DMS153 treated with DMSO at 0.1 percent for 48 hours (cell line): ENCODE data around the gene USH2A.

Experiments
- DNase-seq: peaks from one replicate; lab custom pipeline; 2025; ENCODE audit not compliant: unreplicated experiment; lab: John Stamatoyannopoulos, UW

Gene USH2A

GRCh38 chr1:215824245-215824644, 599.0 kb downstream of the USH2A start:
- no peak for DNase-seq

- no peak for DNase-seq
Measured at GRCh38 chr1:215819114-215819513, 604.1 kb downstream of the USH2A start.

- DNase-seq: no peak
Measured at GRCh38 chr1:215807911-215808436, 615.3 kb downstream of the USH2A start.

GRCh38 chr1:215807218-215807617, 616.0 kb downstream of the USH2A start:
- DNase-seq: no peak

GRCh38 chr1:215797859-215798258, 625.4 kb downstream of the USH2A start:
- DNase-seq: no peak

- peak; percentile 99 for DNase-seq
Measured at GRCh38 chr1:215794156-215794555, 629.1 kb downstream of the USH2A start.

- peak; percentile 80 for DNase-seq
Measured at GRCh38 chr1:215793180-215793579, 630.1 kb downstream of the USH2A start.

DNA sequence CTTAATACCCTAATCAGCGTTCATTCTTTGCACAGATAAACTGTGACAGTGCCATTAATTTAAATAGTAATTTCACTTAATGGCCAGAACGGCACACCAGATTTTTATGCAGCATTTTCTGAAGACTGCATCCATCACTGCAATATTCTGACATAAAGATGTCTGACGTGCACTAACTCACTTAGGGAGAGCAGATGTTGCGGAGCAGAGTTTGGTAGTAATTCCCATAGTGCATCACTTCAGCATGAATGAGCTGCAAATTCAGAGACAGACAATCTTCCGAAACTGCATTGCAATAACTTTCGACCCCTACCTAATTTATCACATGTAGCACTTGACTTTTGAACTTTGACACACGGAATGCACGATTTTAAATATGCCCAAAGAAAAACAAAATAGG, 630.8 kb downstream of the USH2A start:
- DNase-seq: no peak

DNA sequence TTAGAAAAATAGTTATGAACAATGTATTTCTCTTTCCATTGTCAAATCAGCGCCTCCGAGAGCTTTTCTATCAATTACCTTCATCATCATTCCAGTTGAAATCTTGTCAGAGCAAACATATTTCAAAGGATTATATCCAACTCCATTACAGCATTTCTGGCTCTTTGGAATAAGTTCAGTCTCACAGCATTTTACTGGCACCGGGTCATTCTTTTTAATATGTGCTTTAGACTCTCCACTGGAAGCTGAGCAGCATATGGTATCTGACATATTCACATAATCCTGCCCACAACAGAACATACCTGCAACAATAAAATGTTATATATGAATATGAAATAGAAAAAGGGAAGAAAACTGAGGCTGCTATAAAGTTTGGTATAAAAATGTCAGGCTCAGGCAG, 633.3 kb downstream of the USH2A start:
- DNase-seq: no peak

DNA sequence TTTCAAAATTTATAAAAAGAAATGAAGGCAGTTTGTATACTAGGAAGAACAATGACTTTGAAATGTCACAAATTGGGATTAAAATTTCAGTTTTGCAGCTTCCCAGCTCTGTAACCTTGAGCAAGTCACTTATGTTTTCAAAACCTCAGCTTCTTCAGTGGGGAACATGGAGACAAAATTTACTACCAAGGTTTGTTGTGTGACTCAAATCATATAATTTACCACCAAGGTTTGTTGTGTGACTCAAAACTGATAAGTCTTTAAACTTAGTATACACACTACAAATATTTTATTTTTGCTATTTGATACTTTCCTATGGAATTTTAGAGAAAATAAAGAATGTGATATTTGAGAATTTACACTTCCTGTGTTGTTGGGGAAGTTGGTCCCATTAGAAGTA, 636.3 kb downstream of the USH2A start:
- DNase-seq: no peak

DNA sequence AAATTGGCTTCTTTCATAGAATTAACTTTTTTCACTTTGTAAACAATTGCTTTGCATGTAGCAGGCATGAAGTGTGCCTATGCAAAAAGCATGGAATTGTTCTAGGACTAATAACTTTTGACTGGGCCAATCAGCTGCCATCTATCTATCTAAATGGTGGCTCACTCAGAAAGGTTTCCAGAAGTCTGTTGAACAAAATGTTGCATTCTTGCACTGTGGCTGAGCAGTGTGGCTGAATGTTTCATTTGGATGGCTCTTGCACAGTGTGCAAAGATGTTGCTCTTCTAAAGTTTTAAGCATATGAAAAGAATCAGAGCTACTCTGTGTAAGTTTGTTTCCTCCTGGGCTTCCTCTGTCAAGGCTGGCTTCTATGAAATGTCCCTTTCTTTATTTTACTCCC, 642.6 kb downstream of the USH2A start:
- no peak for DNase-seq

- DNase-seq: peak; percentile 31
Measured at GRCh38 chr1:215780139-215780538, 643.1 kb downstream of the USH2A start.

GRCh38 chr1:215779729-215780128, 643.5 kb downstream of the USH2A start:
- peak; percentile 32 for DNase-seq

DNA sequence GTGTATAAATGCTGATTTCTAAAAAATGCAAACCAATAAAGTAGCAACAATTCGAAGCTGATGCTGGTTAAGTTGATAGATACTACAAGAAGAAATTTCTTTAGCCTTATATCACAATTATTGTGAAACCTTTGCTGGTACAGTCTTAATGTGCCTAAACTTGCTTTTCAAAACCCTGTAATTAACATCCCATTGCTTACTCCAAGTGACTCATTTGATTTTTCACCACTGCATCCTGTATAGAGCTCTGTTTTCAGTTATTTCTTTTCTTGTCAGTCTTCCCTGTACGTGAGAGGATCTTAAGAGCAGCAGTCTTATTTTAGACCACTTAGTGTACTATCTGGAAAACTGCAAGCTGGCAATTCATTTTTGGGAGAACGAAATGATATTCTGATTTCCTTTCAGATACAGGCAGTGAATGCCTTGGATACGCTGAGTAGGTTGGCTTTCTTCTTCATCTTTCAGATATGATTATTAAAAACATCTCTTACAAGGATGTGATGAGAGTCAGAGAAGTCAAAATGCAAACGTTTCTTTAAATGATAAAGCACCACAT, 645.8 kb downstream of the USH2A start:
- no peak for DNase-seq

- DNase-seq: peak; percentile 89
Measured at GRCh38 chr1:215776336-215776735, 646.9 kb downstream of the USH2A start.

- peak; percentile 92 for DNase-seq
Measured at GRCh38 chr1:215772151-215772550, 651.1 kb downstream of the USH2A start.

- DNase-seq: no peak
Measured at GRCh38 chr1:215768303-215768702, 654.9 kb downstream of the USH2A start.

GRCh38 chr1:215767761-215768160, 655.5 kb downstream of the USH2A start:
- no peak for DNase-seq

DNA sequence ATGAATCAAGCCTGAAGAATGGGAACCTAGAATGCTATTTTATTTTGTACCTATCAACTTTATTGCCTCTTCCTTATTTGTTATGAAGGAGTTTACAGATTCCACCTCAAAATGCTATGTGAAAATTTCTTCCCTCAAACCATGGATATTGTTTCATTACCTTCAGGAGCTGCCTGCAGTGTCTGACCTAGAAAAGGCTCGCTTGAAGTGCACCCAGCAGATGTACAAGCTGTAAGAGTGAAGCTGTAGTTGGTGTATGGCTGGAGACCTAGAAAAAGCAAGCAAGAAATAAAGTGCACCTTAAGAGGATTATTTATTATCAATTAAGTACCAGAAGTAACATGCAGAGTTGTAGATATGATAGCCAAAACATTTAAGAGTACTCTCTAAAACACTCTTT, 656.7 kb downstream of the USH2A start:
- no peak for DNase-seq

GRCh38 chr1:215765833-215766232, 657.4 kb downstream of the USH2A start:
- DNase-seq: no peak

DNA sequence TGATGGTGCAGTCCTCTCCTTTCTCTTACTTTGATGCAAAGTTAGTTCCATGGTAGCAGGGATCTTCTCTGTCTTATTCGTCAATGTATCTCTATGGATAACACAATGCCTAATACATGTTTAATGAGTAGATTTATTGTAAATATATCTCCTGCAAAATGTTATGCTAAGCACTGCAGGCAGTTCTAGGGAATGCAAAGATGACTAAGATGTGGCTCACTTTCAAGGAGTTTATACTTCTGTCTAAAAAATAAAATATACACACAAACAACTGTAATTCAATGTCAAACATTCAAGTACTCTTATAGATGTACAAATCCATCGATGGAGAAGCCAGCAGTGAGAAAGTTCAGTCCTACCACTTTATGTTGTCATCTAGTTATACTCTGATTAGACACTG, 661.8 kb downstream of the USH2A start:
- DNase-seq: no peak

- no peak for DNase-seq
Measured at GRCh38 chr1:215754112-215754511, 669.1 kb downstream of the USH2A start.

- DNase-seq: no peak
Measured at GRCh38 chr1:215749414-215749813, 673.8 kb downstream of the USH2A start.
